ENCODE measurements around the gene ANKRD55. TPM values are rescaled to one million over a fixed set of nuclear protein-coding genes. Genes with fewer than 3 reads are reported as not detected.
"Not testable (repeated sequence)": the region's sequence is repeated elsewhere in the genome, so short reads cannot be mapped to it uniquely, and the experiment has no call there.

Gene ANKRD55
- total RNA-seq, 2 experiments from 2014 or later = 3.7 to 5.7 TPM

DNA sequence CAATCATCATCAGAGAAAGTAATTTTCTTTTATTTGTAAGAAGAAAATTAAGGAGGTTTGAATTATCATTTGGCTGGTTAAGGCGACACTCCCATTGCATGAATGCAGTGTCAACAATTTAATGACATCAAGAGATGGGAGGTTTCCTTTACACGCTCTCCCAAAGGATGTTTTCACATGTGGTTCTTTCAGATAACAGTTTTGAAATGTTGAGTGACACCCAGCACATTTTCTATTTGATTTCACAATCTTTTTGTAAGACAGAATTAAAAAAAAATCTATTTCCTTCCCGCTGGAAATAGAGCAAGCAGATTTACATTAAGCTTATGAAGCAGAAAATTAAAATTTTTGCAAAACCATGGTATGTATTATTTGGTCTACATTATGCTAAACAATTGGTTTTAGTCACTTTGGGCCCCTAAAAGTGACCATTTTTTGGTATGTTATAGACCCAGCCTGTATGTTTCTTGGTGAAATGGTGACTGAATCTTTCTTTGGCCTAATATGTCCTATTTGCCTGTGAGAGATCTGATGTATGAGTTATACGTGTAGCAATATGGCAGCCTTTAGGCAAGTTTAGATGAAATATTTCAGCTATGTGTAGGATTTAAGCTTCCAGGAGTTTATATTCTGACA, 18.9 kb upstream of the ANKRD55 start:
- Mint-ChIP-seq H3K4me3 (no peak overlapping the region), H3K4me1 (no peaks in the 10 kb centered on the region), H3K27me3 (no peaks in the 10 kb centered on the region), H3K27ac (no peak overlapping the region), H3K36me3 (ENCODE audit: low read depth) (no peaks in the 10 kb centered on the region), H3K9me3 (ENCODE audit: low read depth) (peaks cover 2% of the 10 kb centered on the region)
- ATAC-seq (no peak), DNase-seq (no peak)
- POLR2A ChIA-PET = no interaction called here
- intact Hi-C loops (cut with DNase I, micrococcal nuclease) = no loop called here
- CTCF ChIA-PET = interaction anchor here (0.7 to 1.2 kb wide), 2 partner anchors 11 to 193 kb away, joined by 3 read pairs; no protein-coding TSS in a partner anchor

DNA sequence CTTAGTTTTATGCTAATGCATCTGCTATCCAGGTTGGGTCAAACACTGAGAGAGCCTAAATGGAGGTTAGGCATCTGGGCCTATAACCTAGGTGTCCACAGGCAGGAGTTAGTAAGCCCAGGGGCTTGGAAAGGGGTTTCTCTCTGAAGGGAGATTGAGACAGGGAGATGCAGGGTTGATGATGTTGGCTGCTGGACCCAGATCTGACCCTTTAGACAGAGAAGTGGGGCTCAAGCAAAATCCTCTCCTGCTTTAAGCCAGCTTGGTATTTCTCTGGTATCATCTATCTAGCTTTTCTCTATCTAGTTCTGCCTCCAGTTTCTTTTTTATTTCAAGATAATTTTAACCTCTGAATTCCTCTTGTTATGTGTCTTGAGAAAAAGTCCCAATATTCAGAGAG, 18.3 kb upstream of the ANKRD55 start:
- Mint-ChIP-seq H3K27ac (no peak overlapping the region), H3K9me3 (ENCODE audit: low read depth) (peaks cover 2% of the 10 kb centered on the region), H3K4me1 (no peaks in the 10 kb centered on the region), H3K36me3 (ENCODE audit: low read depth) (no peaks in the 10 kb centered on the region), H3K4me3 (no peak overlapping the region), H3K27me3 (no peaks in the 10 kb centered on the region)
- intact Hi-C loops (cut with DNase I, micrococcal nuclease) = no loop called here
- DNase-seq (no peak), ATAC-seq (no peak)
- POLR2A ChIA-PET = no interaction called here
- CTCF ChIA-PET = interaction anchor here (0.7 to 1.2 kb wide), 2 partner anchors 12 to 192 kb away, joined by 3 read pairs; no protein-coding TSS in a partner anchor

GRCh38 chr5:56250011-56250410, 16.9 kb upstream of the ANKRD55 start:
- DNase-seq = no peak
- Mint-ChIP-seq H3K27ac (no peak overlapping the region), H3K9me3 (ENCODE audit: low read depth) (peaks cover 2% of the 10 kb centered on the region), H3K4me1 (no peaks in the 10 kb centered on the region), H3K27me3 (no peaks in the 10 kb centered on the region), H3K4me3 (no peak overlapping the region), H3K36me3 (ENCODE audit: low read depth) (no peaks in the 10 kb centered on the region)
- ATAC-seq = no peak
- ChIA-PET CTCF (interaction anchor here (0.6 kb wide), 1 partner anchor 208 kb away, joined by 3 read pairs; no protein-coding TSS in a partner anchor), POLR2A (no interaction called here)
- intact Hi-C loops (cut with DNase I, micrococcal nuclease) = no loop called here

- H3K4me1 Mint-ChIP-seq; ATAC-seq; H3K27me3 Mint-ChIP-seq; intact Hi-C loops (cut with DNase I, micrococcal nuclease); H3K36me3 Mint-ChIP-seq (ENCODE audit: low read depth); H3K9me3 Mint-ChIP-seq (ENCODE audit: low read depth); DNase-seq; H3K4me3 Mint-ChIP-seq; H3K27ac Mint-ChIP-seq: not testable (repeated sequence)
- ChIA-PET CTCF (interaction anchor here (0.7 kb wide), 1 partner anchor 312 kb away, joined by 3 read pairs; no protein-coding TSS in a partner anchor), POLR2A (interaction anchor here (0.6 kb wide), 1 partner anchor 9 kb away, joined by 3 read pairs; no protein-coding TSS in a partner anchor)
Measured at GRCh38 chr5:56249085-56249484, 16.0 kb upstream of the ANKRD55 start.

DNA sequence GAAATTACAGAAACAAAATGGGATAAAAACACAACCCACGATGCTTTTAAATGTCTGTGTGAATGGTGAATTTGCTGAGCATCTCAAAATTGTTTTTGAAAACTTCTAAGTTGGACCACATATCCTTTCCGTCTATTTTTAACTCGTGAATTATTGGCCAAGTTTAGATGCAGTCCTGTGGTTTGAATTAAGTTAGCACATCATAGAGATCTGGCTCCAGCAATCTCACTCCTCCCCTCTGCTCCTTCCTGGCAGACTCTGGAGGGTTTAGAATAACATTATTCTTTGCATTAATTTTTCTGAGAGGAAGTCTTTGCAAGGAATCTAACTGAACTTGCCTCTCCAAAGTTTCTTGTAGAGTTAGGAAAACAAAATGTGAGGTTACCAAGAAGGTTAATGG, 14.5 kb upstream of the ANKRD55 start:
- ChIA-PET CTCF (no interaction called here), POLR2A (no interaction called here)
- H3K36me3 Mint-ChIP-seq (ENCODE audit: low read depth) = no peaks in the 10 kb centered on the region
- H3K27me3 Mint-ChIP-seq = no peaks in the 10 kb centered on the region
- intact Hi-C loops (cut with DNase I, micrococcal nuclease) = no loop called here
- no peak overlapping the region for H3K4me3 Mint-ChIP-seq
- no peaks in the 10 kb centered on the region for H3K4me1 Mint-ChIP-seq
- peaks cover 2% of the 10 kb centered on the region for H3K9me3 Mint-ChIP-seq (ENCODE audit: low read depth)
- H3K27ac Mint-ChIP-seq = no peak overlapping the region
- no peak for ATAC-seq
- no peak for DNase-seq

GRCh38 chr5:56246769-56247168, 13.6 kb upstream of the ANKRD55 start:
- H3K9me3 Mint-ChIP-seq (ENCODE audit: low read depth) = peaks cover 7% of the 10 kb centered on the region
- H3K4me3 Mint-ChIP-seq = no peak overlapping the region
- ATAC-seq (no peak), DNase-seq (no peak)
- no peak overlapping the region for H3K27ac Mint-ChIP-seq
- POLR2A ChIA-PET = no interaction called here
- peaks cover 2% of the 10 kb centered on the region for H3K36me3 Mint-ChIP-seq (ENCODE audit: low read depth)
- CTCF ChIA-PET = no interaction called here
- intact Hi-C loops (cut with DNase I, micrococcal nuclease) = no loop called here
- no peaks in the 10 kb centered on the region for H3K4me1 Mint-ChIP-seq
- H3K27me3 Mint-ChIP-seq = no peaks in the 10 kb centered on the region

DNA sequence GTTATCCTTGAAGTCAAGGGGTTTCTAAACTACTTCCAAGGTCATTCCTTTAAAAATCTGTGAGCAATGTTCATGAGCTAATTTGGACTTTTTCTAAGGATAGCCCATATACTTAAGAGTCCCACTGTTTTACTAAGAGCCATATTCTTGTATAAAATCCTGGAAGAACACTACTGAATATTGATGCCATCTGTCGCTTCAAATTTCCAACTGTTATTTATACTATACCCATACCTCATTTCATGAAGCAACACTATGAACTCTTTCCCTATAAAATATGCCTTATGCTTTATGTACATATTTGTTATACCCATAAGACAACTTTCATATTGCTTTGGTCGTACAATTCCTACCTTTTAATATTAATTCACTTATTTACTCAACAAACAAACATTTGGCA, 12.4 kb upstream of the ANKRD55 start:
- ATAC-seq = no peak
- POLR2A ChIA-PET = no interaction called here
- H3K4me1 Mint-ChIP-seq = no peaks in the 10 kb centered on the region
- no peaks in the 10 kb centered on the region for H3K27me3 Mint-ChIP-seq
- no peak for DNase-seq
- peaks cover 12% of the 10 kb centered on the region for H3K9me3 Mint-ChIP-seq (ENCODE audit: low read depth)
- no peak overlapping the region for H3K4me3 Mint-ChIP-seq
- CTCF ChIA-PET = interaction anchor here (0.6 kb wide), 1 partner anchor 695 kb away, joined by 3 read pairs; no protein-coding TSS in a partner anchor
- intact Hi-C loops (cut with DNase I, micrococcal nuclease) = no loop called here
- no peak overlapping the region for H3K27ac Mint-ChIP-seq
- H3K36me3 Mint-ChIP-seq (ENCODE audit: low read depth) = peaks cover 6% of the 10 kb centered on the region

GRCh38 chr5:56244627-56245026, 11.5 kb upstream of the ANKRD55 start:
- H3K4me1 Mint-ChIP-seq = no peaks in the 10 kb centered on the region
- DNase-seq = no peak
- peaks cover 6% of the 10 kb centered on the region for H3K36me3 Mint-ChIP-seq (ENCODE audit: low read depth)
- ATAC-seq = no peak
- H3K4me3 Mint-ChIP-seq = no peak overlapping the region
- H3K9me3 Mint-ChIP-seq (ENCODE audit: low read depth) = peaks cover 12% of the 10 kb centered on the region
- no peaks in the 10 kb centered on the region for H3K27me3 Mint-ChIP-seq
- ChIA-PET CTCF (interaction anchor here (0.7 kb wide), 1 partner anchor 26 kb away, joined by 4 read pairs; no protein-coding TSS in a partner anchor), POLR2A (no interaction called here)
- intact Hi-C loops (cut with DNase I, micrococcal nuclease) = no loop called here
- no peak overlapping the region for H3K27ac Mint-ChIP-seq

GRCh38 chr5:56242271-56242670, 9.1 kb upstream of the ANKRD55 start:
- H3K27me3 Mint-ChIP-seq; H3K4me1 Mint-ChIP-seq; CTCF ChIA-PET; H3K36me3 Mint-ChIP-seq (ENCODE audit: low read depth); ATAC-seq; DNase-seq; H3K4me3 Mint-ChIP-seq; intact Hi-C loops (cut with DNase I, micrococcal nuclease); POLR2A ChIA-PET; H3K27ac Mint-ChIP-seq: not testable (repeated sequence)
- peaks cover 13% of the 10 kb centered on the region for H3K9me3 Mint-ChIP-seq (ENCODE audit: low read depth)

DNA sequence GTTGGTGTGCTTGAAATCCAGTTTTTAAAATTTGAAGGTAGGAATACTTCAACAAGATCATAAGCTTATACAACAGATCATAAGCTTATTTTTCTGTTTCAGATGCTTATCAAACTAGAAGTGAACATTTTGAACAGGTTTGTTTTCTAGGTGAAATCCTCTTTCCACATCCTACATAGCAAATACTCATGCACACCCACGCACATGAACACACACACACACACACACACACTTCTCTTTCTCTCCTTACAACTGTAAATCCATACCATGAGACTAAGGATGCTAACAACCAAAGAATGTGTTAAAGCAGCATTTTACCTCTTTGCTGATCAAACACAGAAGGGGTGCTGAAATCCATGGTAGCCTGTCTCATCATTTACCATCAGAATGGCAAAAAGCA, 592 bp downstream of the ANKRD55 start:
- DNase-seq = no peak
- no peaks in the 10 kb centered on the region for H3K9me3 Mint-ChIP-seq (ENCODE audit: low read depth)
- intact Hi-C loops (cut with DNase I, micrococcal nuclease) = no loop called here
- peaks cover 8% of the 10 kb centered on the region for H3K4me1 Mint-ChIP-seq
- no peak for ATAC-seq
- no peaks in the 10 kb centered on the region for H3K36me3 Mint-ChIP-seq (ENCODE audit: low read depth)
- H3K27me3 Mint-ChIP-seq = no peaks in the 10 kb centered on the region
- no peak overlapping the region for H3K4me3 Mint-ChIP-seq
- POLR2A ChIA-PET = no interaction called here
- no peak overlapping the region for H3K27ac Mint-ChIP-seq
- CTCF ChIA-PET = interaction anchor here (0.9 kb wide), 1 partner anchor 540 kb away, joined by 3 read pairs; no protein-coding TSS in a partner anchor

GRCh38 chr5:56230576-56230975, 2.6 kb downstream of the ANKRD55 start:
- Mint-ChIP-seq H3K36me3 (ENCODE audit: low read depth) (no peaks in the 10 kb centered on the region), H3K4me1 (peaks cover 13% of the 10 kb centered on the region), H3K27me3 (no peaks in the 10 kb centered on the region), H3K4me3 (no peak overlapping the region), H3K9me3 (ENCODE audit: low read depth) (no peaks in the 10 kb centered on the region), H3K27ac (no peak overlapping the region)
- DNase-seq = no peak
- ChIA-PET CTCF (interaction anchor here (0.7 kb wide), 1 partner anchor 942 kb away, joined by 3 read pairs; no protein-coding TSS in a partner anchor), POLR2A (no interaction called here)
- intact Hi-C loops (cut with DNase I, micrococcal nuclease) = no loop called here
- no peak for ATAC-seq

DNA sequence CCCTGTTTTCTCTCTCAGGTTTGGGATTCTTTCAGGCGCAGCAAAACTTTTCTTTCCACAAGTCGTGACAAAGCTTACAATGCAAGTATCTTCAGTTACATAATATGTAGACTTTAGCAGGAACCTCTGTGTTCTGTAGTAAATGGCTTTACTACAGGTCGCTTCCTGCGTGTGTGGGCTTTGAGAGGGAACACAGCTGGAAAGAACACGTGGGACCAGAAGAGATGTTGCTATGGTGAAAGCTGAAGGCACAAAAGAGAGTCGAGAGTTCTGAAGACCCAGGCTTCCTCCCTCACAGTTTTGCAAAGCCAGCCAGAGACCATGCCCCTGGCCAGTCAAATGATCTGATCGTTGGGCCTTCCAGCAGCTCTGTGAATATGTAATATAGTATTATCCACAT, 4.0 kb downstream of the ANKRD55 start:
- Mint-ChIP-seq H3K4me3 (no peak overlapping the region), H3K27me3 (no peaks in the 10 kb centered on the region), H3K9me3 (ENCODE audit: low read depth) (no peaks in the 10 kb centered on the region), H3K36me3 (ENCODE audit: low read depth) (no peaks in the 10 kb centered on the region), H3K27ac (no peak overlapping the region), H3K4me1 (peaks cover 13% of the 10 kb centered on the region)
- DNase-seq (no peak), ATAC-seq (no peak)
- intact Hi-C loops (cut with DNase I, micrococcal nuclease) = no loop called here
- ChIA-PET CTCF (interaction anchor here (0.6 to 1.4 kb wide), 3 partner anchors 28 to 880 kb away, joined by 3 to 4 read pairs (median 3); no protein-coding TSS in a partner anchor), POLR2A (no interaction called here)

Data from activated CD4-positive, alpha-beta T cell treated with anti-CD3 and anti-CD28 coated beads for 36 hours (primary cell).